Forelimb muscle (tissue), 1 donor: Measurements from ENCODE around the gene DOP1A. TPM values are rescaled to one million over a fixed set of nuclear protein-coding genes. Genes with fewer than 3 reads are reported as not detected.
"Not testable (repeated sequence)": the region's sequence is repeated elsewhere in the genome, so short reads cannot be mapped to it uniquely, and the experiment has no call there.

ENCODE experiments used
- DNase-seq: peaks from one replicate; pipeline ENCODE4 v3.0.0-alpha.2; 2013; ENCODE audit warnings: low read depth
- polyA plus RNA-seq: library from polyadenylated mRNA; unstranded; fragments of 120-200 nt; gene quantifications from one replicate; pipeline ENCODE4 v1.2.1, GENCODE V29; 2013; ENCODE audit not compliant: insufficient read length

The DOP1A gene
- polyA plus RNA-seq, 1 donor = 12.9 TPM

GRCh38 chr6:83151114-83151513, 83.6 kb downstream of the DOP1A start:
- no peak for DNase-seq

- DNase-seq = no peak
These were observed 85.4 kb downstream of the DOP1A start for GRCh38 chr6:83152913-83153312.

GRCh38 chr6:83153883-83154521, 86.5 kb downstream of the DOP1A start:
- DNase-seq = no peak

- no peak for DNase-seq
These were observed 88.3 kb downstream of the DOP1A start for GRCh38 chr6:83155794-83156193.

- DNase-seq = no peak
These were observed 92.7 kb downstream of the DOP1A start for GRCh38 chr6:83160167-83160566.

GRCh38 chr6:83167726-83168278, 100.3 kb downstream of the DOP1A start:
- DNase-seq = no peak

GRCh38 chr6:83168556-83168955, 101.1 kb downstream of the DOP1A start:
- DNase-seq = no peak

GRCh38 chr6:83169106-83169505, 101.6 kb downstream of the DOP1A start:
- DNase-seq = no peak

- DNase-seq = no peak
These were observed 102.0 kb downstream of the DOP1A start for GRCh38 chr6:83169511-83169910.

- no peak for DNase-seq
These were observed 108.8 kb downstream of the DOP1A start for GRCh38 chr6:83176246-83176645.

GRCh38 chr6:83180426-83180950, 113.0 kb downstream of the DOP1A start:
- DNase-seq = no peak

GRCh38 chr6:83182114-83182513, 114.6 kb downstream of the DOP1A start:
- no peak for DNase-seq

- no peak for DNase-seq
These were observed 115.8 kb downstream of the DOP1A start for GRCh38 chr6:83183082-83183828.

GRCh38 chr6:83185096-83185495, 117.6 kb downstream of the DOP1A start:
- DNase-seq = no peak

GRCh38 chr6:83188501-83188900, 121.0 kb downstream of the DOP1A start:
- DNase-seq = no peak

GRCh38 chr6:83190626-83191025, 123.2 kb downstream of the DOP1A start:
- DNase-seq = no peak

GRCh38 chr6:83191974-83192373, 124.5 kb downstream of the DOP1A start:
- not testable (repeated sequence) for DNase-seq

GRCh38 chr6:83192456-83192855, 125.0 kb downstream of the DOP1A start:
- no peak for DNase-seq

GRCh38 chr6:83192871-83193746, 125.6 kb downstream of the DOP1A start, which contains the start of the genes PGM3 and RWDD2A:
PGM3 (minus strand) TSS chr6:83193265; CDS start chr6:83191012, 2,253 bp downstream.
RWDD2A (plus strand) TSS chr6:83193357; CDS start chr6:83194452, 1,095 bp downstream.
- peak; percentile 83 for DNase-seq

- DNase-seq = no peak
These were observed 126.5 kb downstream of the DOP1A start for GRCh38 chr6:83193747-83194566.
